GM19467 (cell line): Measurements from ENCODE around the gene LRRC4C.

Experiments used
- ATAC-seq: cut with Tn5 transposase; IDR thresholded peaks from one replicate; pipeline ENCODE4 v1.9.1; 2021; ENCODE audit warnings: mild to moderate bottlenecking, moderate library complexity; ENCODE audit not compliant: unreplicated experiment

LRRC4C gene

DNA sequence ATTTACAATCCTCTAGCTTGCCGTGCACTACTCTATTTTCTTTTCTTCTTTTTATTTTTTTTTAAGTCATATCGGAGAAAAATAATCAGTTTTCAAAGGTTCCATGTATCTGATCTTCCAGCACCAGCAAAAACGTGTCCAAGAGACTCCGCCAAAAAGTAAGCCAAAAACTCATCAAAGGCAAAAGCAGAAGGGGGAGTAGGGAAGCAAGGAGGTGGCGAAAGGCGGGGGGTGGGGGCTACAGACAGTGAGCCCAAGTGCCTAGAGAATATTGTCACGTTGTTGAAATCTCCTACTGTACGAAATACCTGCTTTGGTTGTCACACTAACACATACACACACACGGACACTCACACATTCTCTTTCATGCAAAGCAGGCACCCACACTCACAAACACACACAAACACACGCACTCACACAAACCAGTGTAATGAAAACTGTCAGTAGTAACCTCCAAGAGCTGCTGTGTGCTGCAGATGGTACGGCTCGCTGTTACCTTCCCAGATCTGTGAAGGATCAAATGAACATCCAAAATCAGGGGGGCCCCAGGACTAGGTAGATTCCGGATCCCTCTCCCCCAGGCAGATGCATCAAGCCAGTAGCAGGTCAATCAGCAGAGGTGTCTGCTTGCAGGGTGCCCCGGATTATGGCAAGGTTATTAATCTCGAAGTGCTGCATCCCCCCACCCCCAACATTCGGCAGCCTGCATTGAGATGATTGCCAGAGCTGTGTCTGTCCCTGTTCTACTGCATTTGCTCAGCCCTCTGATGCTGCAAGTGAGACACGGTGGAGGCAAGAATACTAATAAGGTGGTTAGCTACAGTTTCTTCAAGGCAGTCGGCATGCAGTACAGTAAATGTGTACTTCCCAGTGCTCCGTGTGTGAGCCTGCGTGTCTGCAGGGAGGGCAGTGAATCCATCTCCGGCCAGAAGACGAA is at the start of gene LRRC4C:
Gene LRRC4C, minus strand, starts transcription at position 188 of the 937 bp plus-strand sequence.
- no peak for ATAC-seq

GRCh38 chr11:41508121-41508520 is 48.7 kb upstream of the LRRC4C start:
- no peak for ATAC-seq

GRCh38 chr11:41499429-41499828 is 40.0 kb upstream of the LRRC4C start:
- ATAC-seq: no peak

DNA sequence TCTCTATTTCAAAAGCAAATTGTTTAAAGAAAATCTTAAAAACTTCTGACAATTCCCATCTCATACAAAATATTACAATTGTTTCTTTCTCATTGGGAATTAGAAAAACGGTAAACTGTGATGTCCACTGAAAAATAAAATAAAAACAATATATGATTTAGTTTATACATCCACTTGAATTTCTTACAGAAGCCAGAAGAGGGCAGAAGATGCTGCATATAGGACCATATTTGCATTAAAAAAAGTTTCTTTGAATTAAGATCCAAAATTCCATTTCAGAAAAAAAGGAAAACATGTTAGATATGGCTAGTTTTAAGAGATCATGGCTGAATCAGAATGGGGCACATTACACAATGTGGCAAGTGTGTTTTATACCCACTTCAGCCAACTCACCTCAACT is 39.3 kb upstream of the LRRC4C start:
- no peak for ATAC-seq

DNA sequence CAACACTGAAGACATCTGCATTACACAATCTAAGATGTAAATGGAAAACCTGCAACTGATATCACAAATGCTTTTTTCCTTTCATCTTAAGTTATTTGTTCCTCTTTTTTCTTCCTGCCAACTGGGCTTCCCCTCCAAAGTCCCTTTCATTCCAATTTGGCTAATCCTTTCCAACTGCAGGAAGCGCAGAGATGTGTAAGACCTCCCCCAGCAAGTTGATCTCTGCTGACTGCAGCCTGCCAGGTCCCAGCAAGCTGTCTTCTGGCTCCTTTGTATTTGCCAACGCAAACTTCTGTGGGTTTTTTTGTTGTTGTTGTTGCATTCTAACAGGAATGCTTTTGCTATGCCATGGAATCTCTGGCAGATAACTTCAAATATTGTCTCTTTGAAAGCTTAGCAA is 38.5 kb upstream of the LRRC4C start:
- ATAC-seq: no peak

DNA sequence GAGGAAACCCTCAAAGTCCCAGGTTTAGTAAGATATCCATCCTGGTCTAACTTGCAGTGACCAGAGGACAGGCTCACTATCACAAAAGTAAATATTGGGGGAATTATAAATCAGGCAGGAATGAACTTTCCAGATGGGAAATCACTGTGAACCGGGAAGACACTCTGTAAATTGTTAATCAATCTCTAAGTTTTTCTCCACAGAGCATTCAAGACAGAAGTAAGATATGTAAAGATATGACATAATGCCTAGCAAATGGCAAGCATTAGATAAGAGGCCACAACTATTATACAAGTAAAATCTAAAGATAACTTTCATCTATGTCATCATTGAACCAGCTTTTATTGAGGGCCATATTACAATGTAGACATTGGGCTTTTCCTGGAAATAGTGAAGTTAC is 35.3 kb upstream of the LRRC4C start:
- no peak for ATAC-seq

- ATAC-seq: no peak
Measured at GRCh38 chr11:41486424-41486823, 27.0 kb upstream of the LRRC4C start.

DNA sequence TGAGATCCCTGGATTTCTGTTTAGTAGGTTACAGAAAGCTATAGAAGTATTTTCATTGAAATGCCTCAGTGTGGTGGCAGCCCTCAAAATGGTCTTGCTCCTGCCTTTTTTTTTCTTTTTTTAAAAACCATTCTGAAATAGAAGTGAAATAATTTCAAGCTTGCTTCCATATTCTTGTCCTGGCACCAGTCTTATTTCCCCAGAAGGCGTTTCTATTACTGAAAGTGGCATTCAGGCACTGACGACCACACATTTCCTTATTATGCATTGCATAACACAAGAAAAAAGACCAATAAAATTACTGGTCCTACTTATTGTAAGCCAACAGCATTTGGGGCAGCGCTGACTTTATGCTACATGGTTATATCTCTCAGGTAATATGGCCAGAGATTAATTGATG is 24.5 kb upstream of the LRRC4C start:
- ATAC-seq: no peak

GRCh38 chr11:41479179-41479578 is 19.7 kb upstream of the LRRC4C start:
- no peak for ATAC-seq

DNA sequence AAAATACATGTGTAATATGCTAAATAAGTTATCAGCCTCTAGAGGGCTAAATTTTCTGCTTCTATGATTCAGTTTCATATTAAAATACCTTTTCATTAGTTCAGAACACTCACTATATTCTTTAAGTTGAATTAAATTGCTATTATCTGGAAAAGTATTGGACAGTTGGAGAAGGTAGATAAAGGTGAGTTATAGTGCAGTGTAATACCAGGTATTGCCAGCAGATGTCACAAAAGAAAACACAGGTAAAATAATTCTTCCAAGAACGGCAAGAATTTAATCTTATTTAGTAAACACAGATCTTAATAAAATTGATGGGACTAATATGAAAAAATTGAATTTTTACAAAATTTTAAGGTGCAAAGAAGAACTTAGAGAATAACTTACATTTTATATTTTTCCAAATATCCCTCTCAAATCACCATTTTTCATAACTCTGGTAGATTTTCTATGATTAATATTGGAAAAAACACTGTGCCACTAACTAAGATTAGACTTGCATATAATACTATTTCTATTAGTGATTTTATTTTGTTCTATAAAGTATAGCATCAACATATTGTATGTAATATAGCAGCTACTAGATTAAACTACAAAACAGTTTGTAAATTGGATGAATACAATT is 1.7 kb upstream of the LRRC4C start:
- ATAC-seq: no peak

- no peak for ATAC-seq
Measured at GRCh38 chr11:41458641-41459040, 811 bp downstream of the LRRC4C start.

- no peak for ATAC-seq
Measured at GRCh38 chr11:41458154-41458553, 1.3 kb downstream of the LRRC4C start.

DNA sequence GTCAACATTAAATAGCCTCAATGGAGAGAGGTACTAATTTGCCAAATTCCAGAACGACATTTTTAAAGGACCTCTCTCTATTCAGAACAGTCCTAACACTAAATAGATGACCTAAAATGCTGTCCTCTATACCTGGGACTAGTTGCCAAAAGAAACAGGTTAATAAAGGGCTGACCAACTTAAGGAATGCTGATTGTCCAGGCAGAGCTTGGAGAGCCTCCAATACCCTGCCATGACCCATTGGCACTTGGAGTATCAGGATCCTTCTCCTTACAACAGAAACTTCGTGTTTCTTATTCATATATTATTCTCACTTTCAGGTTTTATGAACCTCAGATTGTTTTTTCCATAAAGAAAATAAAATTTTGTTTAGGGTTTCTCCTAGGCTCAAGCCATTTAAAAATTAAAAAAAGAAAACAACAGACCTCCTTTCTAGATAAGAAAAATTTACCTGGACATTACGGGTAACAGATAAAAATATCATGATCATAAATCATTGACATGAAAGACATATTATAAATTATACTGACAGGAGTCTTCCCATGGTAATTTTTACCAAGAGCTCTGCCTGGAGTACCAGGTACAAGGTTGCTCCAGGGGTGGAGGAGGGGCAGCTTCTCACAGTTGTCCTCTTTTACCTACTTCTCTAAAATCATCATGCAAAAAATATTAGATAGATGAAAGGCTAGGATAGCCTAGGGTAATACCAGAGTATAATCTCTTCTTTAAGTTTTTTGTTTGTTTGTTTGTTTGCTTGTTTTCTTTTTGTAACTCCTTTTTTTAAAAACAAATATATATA is 2.0 kb downstream of the LRRC4C start:
- ATAC-seq: no peak

DNA sequence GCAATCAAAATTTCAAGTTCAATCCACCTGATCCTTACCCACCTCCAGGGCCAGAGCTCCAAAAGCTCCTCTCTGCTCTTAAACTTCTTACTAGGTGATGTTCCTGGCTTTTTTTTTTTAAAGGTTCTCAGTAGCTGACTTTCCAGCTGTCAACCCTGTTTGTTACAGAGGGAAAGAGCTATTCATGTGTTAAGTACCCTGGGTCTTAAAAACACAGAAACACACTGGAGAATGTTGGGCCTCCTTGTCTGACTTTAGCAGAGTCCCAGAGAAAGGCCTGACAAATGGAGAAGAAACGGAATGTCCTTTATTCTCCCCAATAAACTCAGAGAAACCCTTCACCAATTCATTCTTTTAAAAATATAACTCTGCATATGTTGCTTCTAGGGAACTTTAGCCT is 3.2 kb downstream of the LRRC4C start:
- ATAC-seq: no peak

DNA sequence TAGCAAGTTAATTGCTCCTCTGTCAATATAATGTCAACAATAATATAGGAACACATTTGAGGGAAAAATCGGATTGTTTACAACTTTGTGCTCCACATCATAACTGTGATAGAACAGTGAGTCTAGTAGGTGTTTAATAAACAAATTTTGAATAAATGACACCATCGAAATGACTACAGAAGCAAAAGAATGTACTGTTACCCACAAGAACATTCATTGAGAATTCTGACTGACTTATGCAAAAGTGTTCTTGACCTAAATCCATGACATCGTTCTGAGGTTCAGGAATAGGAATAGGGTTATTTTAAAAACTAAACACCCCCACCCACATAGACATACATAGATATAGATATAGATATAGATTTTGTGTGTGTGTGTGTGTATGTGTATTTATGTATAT is 8.4 kb downstream of the LRRC4C start:
- no peak for ATAC-seq

- ATAC-seq: no peak
Measured at GRCh38 chr11:41449483-41450050, 9.9 kb downstream of the LRRC4C start.

- ATAC-seq: no peak
Measured at GRCh38 chr11:41446566-41446965, 12.9 kb downstream of the LRRC4C start.

- ATAC-seq: no peak
Measured at GRCh38 chr11:41446107-41446506, 13.3 kb downstream of the LRRC4C start.

DNA sequence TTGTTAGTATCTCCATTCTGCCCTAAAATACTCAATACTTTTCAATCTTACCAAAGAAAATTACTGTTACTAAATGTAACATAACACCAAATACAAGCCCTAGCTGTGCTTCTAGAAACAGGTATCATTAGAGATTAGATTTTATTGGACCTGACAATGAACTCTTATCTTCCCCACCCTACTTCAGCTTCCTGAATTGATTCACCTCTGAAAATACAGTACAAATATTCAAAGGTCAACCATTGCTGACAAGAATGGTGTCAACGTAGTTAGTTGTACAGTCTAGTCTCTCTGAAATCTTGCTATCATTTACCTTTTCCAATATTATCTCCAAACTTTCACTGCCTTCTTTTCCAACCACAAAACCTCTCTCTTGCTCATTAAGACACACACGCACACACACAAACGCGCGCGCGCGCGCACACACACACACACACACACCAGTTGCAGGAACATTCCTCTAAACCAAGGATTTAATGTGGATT is 22.4 kb downstream of the LRRC4C start:
- no peak for ATAC-seq

DNA sequence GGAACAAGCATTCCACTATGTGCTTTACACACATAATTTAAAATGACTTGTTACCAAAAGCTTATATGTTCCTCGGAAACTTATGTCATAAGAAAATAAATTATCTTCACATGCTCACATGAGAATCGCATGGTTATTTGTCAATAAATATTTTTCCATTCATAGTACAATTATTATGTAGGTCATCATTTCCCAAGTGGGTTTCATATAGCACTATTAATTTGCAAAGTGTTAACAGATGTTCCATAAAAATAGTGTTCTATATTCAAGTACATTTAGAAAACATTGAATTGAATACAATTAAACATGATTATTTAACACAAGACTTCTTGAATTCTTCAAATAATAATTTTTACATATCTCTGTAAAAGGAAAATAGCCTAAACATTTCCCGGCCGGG is 23.9 kb downstream of the LRRC4C start:
- ATAC-seq: no peak

DNA sequence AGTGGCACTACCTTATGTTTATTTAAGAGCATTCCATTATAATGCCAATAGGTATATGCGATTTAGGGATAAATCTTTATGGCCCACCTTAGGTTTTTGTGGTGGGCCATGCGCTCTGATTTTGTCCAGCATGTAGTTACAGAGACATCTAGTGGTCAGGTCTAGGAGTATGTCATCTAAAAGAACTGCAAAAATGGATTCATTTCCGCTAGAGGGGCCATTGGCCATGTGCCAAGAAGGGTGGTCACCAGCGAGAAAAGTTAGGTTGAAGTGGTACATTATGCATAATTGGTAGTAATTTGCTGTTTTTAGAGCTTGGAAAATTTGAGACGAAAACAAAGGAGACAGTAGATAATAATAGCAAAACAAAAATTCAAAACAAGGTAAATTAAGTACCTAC is 27.7 kb downstream of the LRRC4C start:
- no peak for ATAC-seq
